Stimulated activated CD4-positive, alpha-beta T cell treated with anti-CD3 and anti-CD28 coated beads, TNF-alpha, amount 100 ng/mL, for 4 hours (primary cell): ENCODE measurements around the gene IPO7.
A peak's percentile ranks its signal among the peaks of the same experiment; 100 is the strongest.
"Not testable (repeated sequence)": the region's sequence is repeated elsewhere in the genome, so short reads cannot be mapped to it uniquely, and the experiment has no call there.

Experiments
- DNase-seq, 3 experiments: peaks; one replicate each; pipeline ENCODE4 v3.0.0-alpha.2; 2020; ENCODE audit warnings: low read depth in 3 of 3

The IPO7 gene

DNA sequence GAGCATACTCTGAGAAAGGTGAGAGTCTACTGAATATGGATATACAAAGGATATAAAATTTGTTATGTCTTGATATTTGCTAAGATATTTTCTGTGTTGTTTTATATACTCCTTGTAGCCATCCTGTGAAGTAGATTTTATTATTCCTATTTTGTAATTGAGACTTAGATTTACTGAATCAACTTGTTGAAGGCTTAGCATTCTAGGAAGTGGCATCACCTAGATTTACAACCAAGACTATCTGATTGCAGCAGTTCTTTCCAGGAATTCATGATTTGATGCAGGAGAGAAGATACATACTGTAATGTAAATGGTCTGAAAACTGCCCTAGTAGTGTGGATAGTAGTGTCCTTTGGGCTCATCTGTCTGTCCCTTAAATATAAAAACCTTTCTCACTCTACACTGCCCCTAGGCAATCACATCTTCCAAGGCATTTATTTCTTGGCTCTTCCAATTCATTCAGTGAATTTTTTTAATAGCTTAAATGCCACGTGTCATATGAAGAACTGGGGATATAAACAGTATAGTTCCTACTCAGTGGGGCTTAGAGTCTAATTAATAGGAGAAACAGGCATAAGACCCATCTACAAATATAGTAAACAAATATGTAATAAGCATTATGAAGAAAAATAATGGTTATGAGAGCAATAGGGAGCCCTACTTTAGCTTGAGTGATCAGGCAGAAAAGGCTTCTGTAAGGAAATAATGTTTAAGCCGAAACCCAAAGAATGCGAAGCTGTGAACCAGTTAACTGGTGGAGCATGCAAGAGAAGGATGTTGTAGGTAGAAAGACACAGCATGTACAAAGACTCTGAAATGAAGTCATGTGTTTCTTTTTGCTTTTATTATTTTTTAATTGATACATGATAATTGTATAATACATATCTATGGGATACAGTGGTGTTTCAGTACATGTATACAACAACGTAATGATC lies 13.6 kb downstream of the IPO7 start:
- no peak for DNase-seq

DNA sequence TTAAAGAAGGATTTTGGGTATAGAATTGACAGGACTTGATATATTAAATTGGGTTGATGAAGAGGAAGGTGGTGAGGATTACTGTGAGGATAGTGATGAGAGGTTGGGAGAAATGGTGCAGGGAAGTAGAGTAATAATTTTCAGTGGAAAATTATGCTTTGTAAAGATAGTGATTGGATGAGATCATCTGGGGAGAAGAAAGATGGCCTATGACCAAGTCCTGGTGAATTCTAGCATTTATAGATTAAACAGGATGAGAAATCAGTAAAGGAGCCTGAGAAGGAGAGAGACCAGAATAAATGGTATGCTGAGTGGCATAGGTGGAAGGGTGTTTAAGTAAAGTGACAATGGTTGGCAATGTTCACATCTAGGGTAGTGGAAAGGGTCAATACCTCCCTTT lies 15.0 kb downstream of the IPO7 start:
- DNase-seq = no peak

DNA sequence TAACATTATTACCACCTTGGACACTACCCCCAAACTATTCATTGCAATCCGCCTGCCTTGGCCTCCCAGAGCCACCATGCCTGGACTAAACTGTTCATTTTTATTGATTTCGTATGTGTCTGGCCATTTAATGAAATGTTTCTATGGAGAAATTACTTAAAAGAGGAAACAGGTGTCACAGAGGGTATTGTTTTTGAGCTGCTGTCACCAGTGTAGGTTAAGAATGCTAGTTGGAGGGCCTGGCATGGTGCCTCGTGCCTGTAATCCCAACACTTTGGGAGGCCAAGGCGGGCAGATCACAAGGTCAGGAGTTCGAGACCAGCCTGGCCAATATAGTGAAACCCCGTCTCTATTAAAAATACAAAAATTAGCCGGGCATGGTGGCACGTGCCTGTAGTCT lies 17.4 kb downstream of the IPO7 start:
- not testable (repeated sequence) for DNase-seq

DNA sequence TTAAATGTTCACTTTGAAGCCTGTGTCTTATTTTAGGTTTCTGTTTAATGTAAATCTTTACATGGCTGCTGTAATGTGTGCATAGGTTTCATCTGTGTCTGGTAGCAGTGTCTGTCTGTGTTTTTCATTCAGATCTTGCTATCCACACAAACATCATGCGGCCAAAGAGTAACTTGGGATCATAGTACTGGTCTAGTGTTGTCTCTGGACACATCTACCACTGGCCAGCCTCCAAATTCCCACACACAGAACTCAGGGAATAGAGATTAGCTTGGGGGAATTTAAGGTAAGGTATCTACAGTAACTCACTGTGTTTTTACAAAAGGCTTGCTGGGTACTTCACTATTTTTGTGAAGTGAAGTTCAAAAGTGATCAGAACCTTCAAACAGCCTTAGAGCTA lies 44.3 kb downstream of the IPO7 start:
- no peak for DNase-seq

DNA sequence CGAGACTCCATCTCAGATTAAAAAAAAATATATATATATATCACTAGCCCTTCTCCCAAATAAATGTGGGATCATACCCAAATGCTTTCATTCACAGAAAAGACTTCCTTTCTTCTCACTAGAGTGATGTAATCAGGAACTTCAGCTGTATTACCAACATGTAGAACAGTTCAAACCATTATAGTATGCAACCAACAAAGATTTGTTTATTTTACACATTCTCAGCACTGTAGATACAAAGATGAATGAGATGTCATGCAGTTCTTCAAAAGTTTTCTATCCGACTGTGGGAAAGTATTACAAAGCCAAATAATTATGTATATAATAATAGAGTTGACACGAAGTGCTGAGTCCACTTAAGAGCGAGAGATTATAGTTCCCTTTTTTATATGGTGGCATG lies 54.2 kb downstream of the IPO7 start:
- DNase-seq = no peak

DNA sequence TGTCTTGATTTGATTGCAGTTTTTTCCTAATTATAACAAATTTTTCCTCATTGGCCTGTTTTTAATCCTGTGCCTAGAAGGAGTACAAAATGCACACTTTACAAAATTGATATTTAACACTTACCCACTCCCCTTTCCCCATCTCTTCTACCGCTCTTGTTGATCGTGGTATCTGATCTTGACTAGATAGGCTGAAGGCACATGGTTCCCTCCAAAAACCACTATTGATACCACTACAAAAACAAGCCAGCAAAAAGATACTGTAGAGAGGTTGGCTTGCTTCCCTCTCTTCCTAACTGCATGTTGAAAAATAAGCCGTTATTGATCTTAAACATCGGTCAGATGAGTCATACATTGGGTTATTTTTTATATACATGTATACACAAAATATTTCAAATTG lies 61.8 kb downstream of the IPO7 start:
- no peak for DNase-seq

DNA sequence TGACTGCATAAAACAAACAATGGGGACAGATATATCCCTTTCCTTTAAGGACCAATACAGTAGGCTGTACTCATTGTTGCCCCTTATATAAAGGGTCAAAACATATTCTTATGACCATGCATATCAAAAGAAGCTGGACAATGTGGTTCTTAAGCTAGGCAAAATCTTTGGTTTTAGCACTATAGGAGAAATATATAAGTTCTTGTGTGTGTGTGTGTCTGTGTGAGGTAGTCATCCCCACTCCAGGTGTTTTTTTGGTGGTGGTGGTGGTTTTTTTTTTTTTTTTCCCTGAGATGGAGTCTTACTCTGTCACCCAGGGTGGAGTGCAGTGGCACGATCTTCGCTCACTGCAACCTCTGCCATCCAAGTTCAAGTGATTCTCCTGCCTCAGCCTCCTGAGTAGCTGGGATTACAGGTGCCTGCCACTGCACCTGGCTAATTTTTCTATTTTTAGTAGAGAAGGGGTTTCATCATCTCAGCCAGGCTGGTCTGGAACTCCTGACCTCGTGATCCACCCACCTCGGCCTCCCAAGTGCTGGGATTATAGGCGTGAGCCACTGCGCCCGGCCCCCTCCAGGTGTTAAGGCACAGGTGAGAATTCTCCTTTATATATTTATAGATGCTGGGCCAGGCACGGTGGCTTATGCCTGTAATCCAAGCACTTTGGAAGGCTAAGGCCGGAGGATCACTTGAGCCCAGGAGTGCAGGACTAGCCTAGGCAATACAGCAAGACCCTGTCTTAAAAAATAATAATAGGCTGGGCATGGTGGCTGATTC lies 64.3 kb downstream of the IPO7 start:
- no peak for DNase-seq

DNA sequence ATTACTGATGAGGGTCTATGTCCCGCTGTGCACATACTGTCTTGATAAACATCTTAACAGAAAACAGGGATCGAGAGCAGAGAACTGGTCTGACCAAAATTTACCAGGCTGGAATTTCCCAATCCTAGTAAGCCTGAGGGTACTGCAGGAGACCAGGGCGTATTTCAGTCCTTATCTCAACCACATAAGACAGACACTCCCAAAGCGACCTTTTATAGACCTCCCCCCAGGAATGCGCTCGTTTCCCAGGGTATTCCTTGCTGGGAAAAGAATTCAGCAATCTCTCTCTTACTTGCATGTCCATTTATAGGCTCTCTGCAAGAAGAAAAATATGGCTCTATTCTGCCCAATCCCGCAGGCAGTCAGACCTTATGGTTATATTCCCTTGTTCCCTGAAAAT lies 67.6 kb downstream of the IPO7 start:
- not testable (repeated sequence) for DNase-seq

DNA sequence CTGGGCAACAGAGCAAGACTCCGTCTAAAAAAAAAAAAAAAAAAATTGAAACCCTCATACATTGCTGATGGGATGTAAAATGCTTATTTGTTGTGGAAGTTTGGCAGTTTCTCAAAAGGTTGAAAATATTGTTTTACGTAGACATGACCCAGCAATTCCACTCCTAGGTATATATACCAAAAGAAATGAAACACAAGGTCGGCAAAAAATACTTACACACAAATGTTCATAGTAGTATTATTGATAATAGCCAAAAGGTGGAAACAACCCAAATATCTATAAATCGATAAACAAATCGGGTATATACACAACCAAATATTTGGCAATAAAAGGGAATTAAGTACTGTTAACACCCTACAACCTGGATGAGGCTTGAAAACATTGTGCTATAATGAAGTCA lies 71.3 kb downstream of the IPO7 start:
- no peak for DNase-seq

DNA sequence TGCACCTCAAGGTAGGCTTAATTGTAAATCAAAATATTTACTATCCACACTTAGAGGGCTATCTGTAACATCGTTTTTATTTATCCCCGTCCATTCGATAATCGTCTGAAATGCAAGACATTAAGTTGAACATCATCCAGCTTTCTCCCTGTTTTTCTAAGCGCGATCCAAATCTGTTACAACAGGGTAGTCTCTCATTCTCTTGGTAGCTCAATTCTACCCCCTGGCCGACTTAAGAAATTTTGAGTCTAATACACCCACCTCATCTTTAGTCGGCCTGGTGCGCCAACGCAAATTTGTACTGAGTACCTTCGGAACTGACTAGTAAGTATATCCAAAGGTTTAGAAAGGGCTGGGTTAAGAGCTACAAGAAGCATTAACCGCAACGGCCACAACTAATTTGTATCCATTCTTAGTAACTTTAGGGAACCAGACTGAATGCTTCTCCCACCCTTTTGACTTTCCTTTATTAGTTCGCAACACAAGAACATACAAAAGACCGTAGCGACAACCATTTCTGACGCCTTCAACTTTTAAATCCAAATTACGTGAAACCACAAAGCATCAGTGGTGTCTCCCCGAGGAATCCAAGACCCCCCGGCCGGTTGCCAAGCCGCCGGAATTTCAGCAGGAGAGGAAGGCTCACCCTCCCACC lies 75.3 kb downstream of the IPO7 start:
- peak in 2 of 3 experiments; percentile 17 to 38 for DNase-seq

DNA sequence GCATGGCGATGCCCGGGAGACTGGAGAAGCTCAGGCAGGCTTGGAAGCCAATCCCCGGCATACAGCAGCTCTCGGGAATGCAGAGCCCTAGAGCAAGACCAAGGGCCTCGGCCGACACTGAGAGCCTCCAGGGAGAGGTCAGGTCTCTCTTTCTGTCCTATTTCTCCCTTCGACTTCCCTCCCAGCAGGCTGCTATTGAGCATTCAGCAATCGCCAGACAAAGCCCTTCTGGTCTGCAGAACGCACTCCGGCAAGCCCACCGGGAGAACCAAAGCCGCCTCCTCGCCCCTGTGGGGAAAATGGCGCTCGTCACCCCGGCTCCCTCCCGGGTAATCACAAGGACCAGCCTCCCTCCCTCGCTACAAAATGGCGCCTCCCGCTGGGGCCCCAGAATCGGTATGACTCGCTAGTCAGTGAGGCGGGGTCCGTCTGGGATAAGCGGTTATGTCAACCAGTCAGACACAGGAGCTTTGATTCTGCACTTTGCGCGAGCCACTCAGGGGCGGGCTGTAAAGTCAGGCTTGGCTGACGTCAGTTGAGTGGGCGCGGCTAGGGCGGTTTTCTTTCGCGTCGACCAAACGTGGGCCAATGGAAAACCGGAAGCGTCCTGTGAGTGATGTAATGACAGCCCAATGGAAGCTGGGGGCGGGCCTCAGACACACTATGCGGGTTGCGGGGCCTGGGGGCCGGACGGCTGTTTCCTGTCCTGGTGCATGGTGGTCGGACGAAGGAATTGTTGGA lies 76.0 kb downstream of the IPO7 start, which contains the start of gene ZNF143:
Gene ZNF143 (plus strand): TSS at position 691 of the 741 bp plus-strand sequence. CDS start 10,297 bp downstream, outside the sequence.
- peak; percentile 99 to 100 (median 99) for DNase-seq

DNA sequence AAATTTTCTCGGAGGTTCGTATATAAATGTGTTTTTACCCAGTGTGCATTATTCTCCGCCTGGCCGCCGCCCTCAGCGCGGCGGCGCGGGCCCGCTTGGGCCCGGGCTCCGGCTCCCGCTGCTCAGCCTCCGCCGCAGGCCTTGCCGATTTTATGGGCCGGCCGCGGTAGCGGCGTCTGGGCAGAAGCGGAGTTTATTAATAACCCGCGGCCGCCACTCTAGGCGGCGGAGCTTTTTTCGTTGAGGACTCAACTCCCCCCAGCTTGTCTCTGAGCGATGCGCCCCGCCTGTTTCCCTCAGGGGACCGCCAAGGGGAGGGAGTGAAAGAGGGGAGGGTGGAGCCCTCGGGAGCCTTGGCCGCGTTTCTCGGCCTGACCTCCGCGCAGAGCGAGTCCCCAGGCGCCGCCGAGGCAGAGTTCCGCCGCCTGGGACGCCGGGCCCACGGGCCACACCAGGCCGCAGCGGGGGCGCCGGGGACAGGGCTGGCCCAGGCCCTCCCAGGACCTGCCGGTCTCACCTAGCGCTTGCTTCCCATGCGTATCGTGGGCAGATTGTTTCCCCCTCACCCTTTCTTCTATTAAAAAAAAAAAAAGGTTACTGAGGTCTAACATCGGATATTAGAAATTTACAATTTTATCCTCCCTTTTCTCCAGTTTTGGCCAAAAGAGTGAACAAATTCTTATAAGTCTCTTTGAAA lies 76.8 kb downstream of the IPO7 start:
- peak; percentile 42 to 70 (median 46) for DNase-seq

DNA sequence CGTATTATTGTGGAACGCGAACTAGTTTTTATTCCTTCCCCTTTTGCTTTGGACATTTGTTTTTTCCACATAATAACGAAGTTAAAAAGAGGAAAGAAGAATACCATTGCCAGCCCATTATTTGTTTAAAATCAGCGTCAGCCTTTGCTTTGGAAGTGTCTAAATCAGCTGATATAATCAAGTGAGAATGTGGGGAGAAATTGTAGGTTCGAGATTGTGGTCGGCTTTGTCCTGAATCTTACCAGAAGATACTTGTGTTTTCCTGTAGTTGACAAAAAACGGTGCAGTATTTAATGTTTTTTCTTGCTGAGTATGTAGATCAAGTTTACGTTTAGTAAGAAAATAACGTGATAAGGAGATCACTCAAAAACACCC lies 77.3 kb downstream of the IPO7 start:
- no peak for DNase-seq

DNA sequence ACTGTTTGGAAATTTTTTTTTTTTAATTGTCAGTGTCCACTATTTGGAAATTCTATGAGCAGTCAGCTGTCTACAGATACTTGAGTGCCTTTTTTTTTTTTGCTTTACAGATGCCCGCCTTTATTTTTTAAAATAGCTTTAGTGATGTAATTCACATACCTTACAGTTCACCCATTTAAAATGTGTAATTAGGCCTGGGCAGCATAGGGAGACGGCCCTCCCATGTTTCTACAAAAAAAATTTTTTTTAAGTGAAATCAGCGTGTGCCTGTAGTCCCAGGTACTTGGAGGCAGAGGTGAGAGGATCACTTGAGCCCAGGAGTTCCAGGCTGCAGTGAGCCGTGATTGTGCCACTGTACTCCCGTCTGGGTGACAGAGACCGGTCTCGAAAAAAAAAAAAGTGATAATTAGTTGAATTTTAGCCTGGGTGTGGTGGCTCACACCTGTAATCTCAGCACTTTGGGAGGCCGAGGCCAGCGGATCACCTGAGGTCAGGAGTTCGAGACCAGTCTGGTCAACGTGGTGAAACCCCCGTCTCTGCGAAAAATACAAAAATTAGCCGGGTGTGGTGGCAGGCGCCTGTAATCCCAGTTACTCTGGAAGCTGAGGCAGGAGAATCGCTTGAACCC lies 77.8 kb downstream of the IPO7 start:
- no peak for DNase-seq

DNA sequence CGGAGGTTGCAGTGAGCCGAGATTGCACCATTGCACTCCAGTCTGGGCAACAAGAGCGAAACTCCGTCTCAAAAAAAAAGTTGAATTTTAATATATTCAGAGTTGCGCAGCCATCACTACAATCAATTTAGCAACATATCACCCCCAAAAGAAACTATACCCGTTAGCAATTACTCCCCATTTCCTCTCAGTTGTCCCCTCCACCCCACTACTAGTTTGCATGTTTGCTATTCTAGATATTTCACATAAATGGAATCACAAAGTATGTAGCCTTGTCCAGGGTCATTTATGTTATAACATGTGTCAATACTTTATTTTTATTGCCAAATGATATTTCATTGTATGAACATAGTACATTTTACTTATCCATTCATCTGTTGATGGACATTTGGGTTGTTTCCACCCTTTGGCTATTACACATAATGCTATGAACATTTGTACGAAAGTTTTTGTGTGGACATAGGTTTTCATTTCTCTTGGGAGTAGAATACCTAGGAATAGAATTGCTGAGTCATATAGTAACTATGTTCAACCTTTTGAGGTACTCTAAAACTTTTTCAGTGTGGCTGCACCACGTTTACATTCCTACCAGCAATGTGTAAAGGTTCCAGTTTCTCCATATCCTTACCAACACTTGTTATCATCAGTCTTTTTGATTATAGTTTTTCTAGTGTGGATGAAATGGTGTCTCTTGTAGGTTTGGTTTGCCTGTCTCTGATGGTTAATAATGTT lies 78.5 kb downstream of the IPO7 start:
- no peak for DNase-seq

DNA sequence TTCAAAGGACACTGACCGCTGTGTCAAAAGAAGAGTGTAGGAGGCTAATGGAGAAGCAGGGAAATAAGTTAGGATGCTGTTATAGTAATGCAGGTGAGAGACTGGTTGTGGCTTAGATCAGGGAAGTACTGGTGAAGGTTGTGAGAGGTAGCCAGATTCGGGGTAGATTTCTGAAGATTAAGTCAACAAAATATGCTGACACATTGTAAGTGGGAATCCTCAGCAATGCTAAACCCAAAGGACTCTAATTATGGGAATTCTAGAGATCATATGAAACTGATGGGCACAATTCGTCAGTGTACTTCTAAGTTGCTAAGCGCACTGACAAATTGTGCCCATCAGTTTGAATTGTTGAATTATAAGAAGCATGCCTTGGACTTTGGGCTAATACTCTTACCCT lies 86.3 kb downstream of the IPO7 start:
- no peak for DNase-seq

DNA sequence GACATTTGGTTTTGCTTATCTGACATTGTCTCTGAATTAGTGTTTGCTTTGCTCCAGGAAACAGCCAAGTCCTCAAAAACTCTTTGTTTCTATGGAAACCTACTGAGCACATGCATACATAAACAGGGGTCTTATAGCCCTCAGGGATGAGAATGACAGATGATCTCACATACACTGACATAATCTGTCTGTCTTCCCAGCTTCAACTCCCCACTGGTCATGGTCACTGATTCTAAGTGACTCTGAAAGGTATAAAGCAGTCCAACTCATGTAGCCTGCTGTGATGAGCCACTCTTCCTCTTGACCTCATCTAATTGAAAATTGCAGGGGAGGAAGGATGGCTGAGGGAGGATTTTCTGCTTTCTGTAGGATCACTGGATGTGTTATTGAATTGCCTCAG lies 89.0 kb downstream of the IPO7 start:
- DNase-seq = no peak

DNA sequence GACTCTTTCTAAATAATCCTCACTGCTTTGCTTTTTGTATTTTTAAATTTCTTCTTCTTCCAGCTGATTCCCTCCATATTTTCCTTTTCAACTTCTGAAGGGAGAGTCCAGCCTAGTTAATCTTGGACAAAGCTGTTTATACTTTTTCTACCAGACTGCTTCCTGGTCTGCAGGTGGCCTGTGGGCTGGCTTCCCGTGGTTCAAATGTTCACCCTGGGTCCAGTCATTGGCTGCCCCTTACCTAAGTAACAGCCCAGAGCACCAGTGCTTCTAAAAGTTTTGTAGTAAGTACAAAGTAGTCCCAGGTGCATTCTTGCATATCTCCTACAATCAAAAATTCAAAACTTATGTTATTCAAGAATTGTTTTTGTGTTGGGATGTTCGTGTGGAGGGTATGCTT lies 95.4 kb downstream of the IPO7 start:
- no peak for DNase-seq

DNA sequence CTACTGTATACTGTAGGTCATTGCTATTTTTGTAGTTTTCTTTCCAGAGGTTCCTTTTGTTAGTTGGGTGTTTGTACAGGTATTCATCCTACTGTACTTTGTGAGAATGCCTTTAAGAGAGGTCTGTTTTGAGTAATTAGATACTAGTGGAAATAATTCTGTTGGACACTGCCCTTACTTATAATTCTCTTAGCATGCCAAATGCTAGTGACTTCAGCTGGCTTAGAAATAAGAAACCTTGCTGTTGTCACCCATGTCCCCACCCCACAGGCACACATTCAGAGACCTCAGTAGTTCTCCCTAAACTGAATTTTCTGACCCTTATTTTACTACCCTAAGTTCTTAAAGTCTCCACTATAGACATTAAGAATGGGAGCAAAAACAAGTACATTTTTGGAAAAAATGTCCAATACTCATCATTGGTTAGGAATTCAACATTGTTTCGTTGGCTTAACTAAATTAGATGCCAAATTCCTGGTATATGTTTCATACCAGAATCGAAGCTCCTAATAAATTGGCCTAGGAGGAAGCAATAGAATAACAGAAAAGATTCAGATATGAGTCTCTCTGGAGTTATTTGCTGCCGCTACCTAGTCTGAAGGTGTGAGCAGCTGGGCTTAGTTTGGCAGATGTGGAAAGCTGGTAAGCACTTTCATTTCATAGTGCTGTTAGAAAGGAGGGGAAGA lies 104.8 kb downstream of the IPO7 start:
- no peak for DNase-seq
